Motor neuron (in vitro differentiated cells): ENCODE results near the gene CDK2AP2. TPM values are rescaled to one million over a fixed set of nuclear protein-coding genes. Genes with fewer than 3 reads are reported as not detected.
"Not testable (repeated sequence)": the region's sequence is repeated elsewhere in the genome, so short reads cannot be mapped to it uniquely, and the experiment has no call there.

Experiments used
- ATAC-seq, 8 experiments: fragments of 200-7000 bp; cut with Tn5 transposase; replicated peaks in 6 of 8; 2 replicates each; pipeline ENCODE4 v1.8.0; 2021; ENCODE audit warnings: mild to moderate bottlenecking in 8 of 8, moderate library complexity in 8 of 8
- H3K27ac ChIP-seq, 2 donors: fragments of 250-450 bp; sonication (Bioruptor Pico); 2 replicates each; pipeline ENCODE4 v1.9.0; 2021; ENCODE audit warnings: antibody characterized with exemption in 2 of 2, mild to moderate bottlenecking in 2 of 2, moderate library complexity in 1 of 2
- H3K4me1 ChIP-seq, 2 donors: fragments of 250-450 bp; sonication (Bioruptor Pico); replicated peaks in 1 of 2; 2 replicates each; pipeline ENCODE4 v1.6.1; 2021; ENCODE audit warnings: antibody characterized with exemption in 2 of 2, mild to moderate bottlenecking in 2 of 2, moderate library complexity in 1 of 2
- H3K4me3 ChIP-seq, 5 donors: fragments of 250-450 bp; sonication (Bioruptor Pico); 2 replicates each; pipeline ENCODE4 v1.9.0; 2021; ENCODE audit warnings: antibody characterized with exemption in 5 of 5, mild to moderate bottlenecking in 5 of 5, moderate library complexity in 4 of 5
- WGBS, 10 experiments: fragments of 450-650 bp; shearing (Covaris generic); methylation state at CpG; one replicate each; pipeline ENCODE4 v1.0.0; 2022; 5-methylcytosine and 5-hydroxymethylcytosine counted together
- in situ Hi-C, 9 experiments: fragments of 400-800 bp; cut with MboI; loops; one replicate each; pipeline ENCODE4 v1.15.0; 2021; ENCODE audit warnings: low sequenced_read_pairs in 9 of 9, low pct_unique_long_range_greater_than_20kb in 2 of 9; ENCODE audit not compliant: unreplicated experiment in 9 of 9
- total RNA-seq, 8 experiments: library from RNA; unstranded; fragments of 300-600 nt; gene quantifications; 2 replicates each; pipeline versions ENCODE4 v1.2.3 to v1.2.4, GENCODE V29; 2022

CDK2AP2 gene
- total RNA-seq, 8 experiments from 2014 or later = 13.8 to 39.3 (median 19.8) TPM

GRCh38 chr11:67489885-67490726 is 17.9 kb downstream of the CDK2AP2 start:
- Histone ChIP-seq H3K4me3 (no peak overlapping the region), H3K27ac (no peak overlapping the region), H3K4me1 (no peaks in the 10 kb centered on the region)
- in situ Hi-C loops = loop anchor here in 1 of 9 experiments (25.0 kb wide), 1 partner anchor 103 kb away; the partner anchor contains the start of gene RAD9A
- WGBS, 10 experiments = 67 to 100% (median 96%) methylated on average over 1 to 7 of the region's 23 CpGs; no CpG with 5 or more reads in 4 of the 10 experiments
- peak in 2 of 8 experiments; percentile 1 to 3 for ATAC-seq

- in situ Hi-C loops = loop anchor here in 1 of 9 experiments (25.0 kb wide), 1 partner anchor 102 kb away; the partner anchor contains the start of gene RAD9A
- WGBS, 10 experiments = 20 to 100% (median 95%) methylated on average over 1 to 8 of the region's 25 CpGs; no CpG with 5 or more reads in 5 of the 10 experiments
- H3K4me1 ChIP-seq = peaks cover 0 to 3% of the 10 kb centered on the region in 2 donors
- H3K4me3 ChIP-seq = no peak overlapping the region
- no peak overlapping the region for H3K27ac ChIP-seq
- no peak for ATAC-seq
Measured at GRCh38 chr11:67489203-67489884, 18.6 kb downstream of the CDK2AP2 start.

- in situ Hi-C loops = loop anchor here in 1 of 9 experiments (25.0 kb wide), 1 partner anchor 99 kb away; the partner anchor contains the start of gene RAD9A
- H3K4me1 ChIP-seq = peaks cover 6 to 12% of the 10 kb centered on the region in 2 donors
- H3K27ac ChIP-seq = no peak overlapping the region
- 64 to 100% (median 93%) methylated on average over 2 to 16 of the region's 20 CpGs; no CpG with 5 or more reads in 4 of the 10 experiments for WGBS, 10 experiments
- no peak for ATAC-seq
- no peak overlapping the region for H3K4me3 ChIP-seq
Measured at GRCh38 chr11:67486481-67487195, 21.3 kb downstream of the CDK2AP2 start.

GRCh38 chr11:67485873-67486361 is 22.0 kb downstream of the CDK2AP2 start:
- in situ Hi-C loops = loop anchor here in 1 of 9 experiments (25.0 kb wide), 1 partner anchor 99 kb away; the partner anchor contains the start of gene RAD9A
- H3K27ac ChIP-seq, ATAC-seq, H3K4me3 ChIP-seq: not testable (repeated sequence)
- H3K4me1 ChIP-seq = peaks cover 6 to 12% of the 10 kb centered on the region in 2 donors
- 90 to 100% (median 100%) methylated on average over 1 to 4 of the region's 7 CpGs; no CpG with 5 or more reads in 7 of the 10 experiments for WGBS, 10 experiments

- no peak overlapping the region for H3K27ac ChIP-seq
- in situ Hi-C loops = loop anchor here in 1 of 9 experiments (25.0 kb wide), 1 partner anchor 98 kb away; the partner anchor contains the start of gene RAD9A
- whole genome bisulfite sequencing, 10 experiments = 33 to 87% (median 68%) methylated on average over 1 to 9 of the region's 11 CpGs; no CpG with 5 or more reads in 2 of the 10 experiments
- no peak overlapping the region for H3K4me3 ChIP-seq
- peaks cover 6 to 12% of the 10 kb centered on the region in 2 donors for H3K4me1 ChIP-seq
- ATAC-seq = no peak
Measured at GRCh38 chr11:67484847-67485311, 23.1 kb downstream of the CDK2AP2 start.

- 80 to 100% (median 92%) methylated on average over 1 to 9 of the region's 16 CpGs; no CpG with 5 or more reads in 4 of the 10 experiments for WGBS, 10 experiments
- in situ Hi-C loops = loop anchor here in 1 of 9 experiments (25.0 kb wide), 1 partner anchor 97 kb away; the partner anchor contains the start of gene RAD9A
Measured at GRCh38 chr11:67483831-67484665, 23.9 kb downstream of the CDK2AP2 start.

GRCh38 chr11:67482827-67483798 is 24.8 kb downstream of the CDK2AP2 start, which contains the start of gene AIP:
Gene AIP, plus strand, starts transcription at chr11:67483026. Its CDS starts 133 bp downstream, at chr11:67483159.
- H3K4me1 ChIP-seq = peaks cover 6 to 12% of the 10 kb centered on the region in 2 donors
- H3K4me3 ChIP-seq = peak within 1 kb of the TSS; percentile 44 to 65 (median 54)
- 0 to 40% (median 8%) methylated on average over 1 to 15 of the region's 60 CpGs; no CpG with 5 or more reads in 2 of the 10 experiments for WGBS, 10 experiments
- H3K27ac ChIP-seq = peak within 1 kb of the TSS; percentile 94
- in situ Hi-C loops = loop anchor here in 1 of 9 experiments (25.0 kb wide), 1 partner anchor 96 kb away; the partner anchor contains the start of gene RAD9A
- peak; percentile 90 to 98 (median 92) for ATAC-seq

More at GRCh38 chr11:67483831-67484665, 23.9 kb downstream of the CDK2AP2 start:
- no peak for ATAC-seq
- Histone ChIP-seq H3K27ac (peak overlapping the region in 1 of 2 donors; percentile 94), H3K4me1 (peaks cover 6 to 12% of the 10 kb centered on the region in 2 donors), H3K4me3 (peak overlapping the region; percentile 44 to 65 (median 54))

- in situ Hi-C loops = loop anchor here in 1 of 9 experiments (25.0 kb wide), 1 partner anchor 95 kb away; the partner anchor contains the start of gene RAD9A
- ATAC-seq = peak in 3 of 8 experiments; percentile 13 to 26 (median 19)
Measured at GRCh38 chr11:67482275-67482826, 25.6 kb downstream of the CDK2AP2 start.

GRCh38 chr11:67477344-67478050 is 30.5 kb downstream of the CDK2AP2 start:
- in situ Hi-C loops = loop anchor here in 1 of 9 experiments (25.0 kb wide), 1 partner anchor 90 kb away; the partner anchor contains the start of gene RAD9A
- WGBS, 10 experiments = 56 to 100% (median 90%) methylated on average over 1 to 5 of the region's 16 CpGs
- not testable (repeated sequence) for ATAC-seq, H3K4me3 ChIP-seq, H3K4me1 ChIP-seq, H3K27ac ChIP-seq

More at GRCh38 chr11:67482275-67482826, 25.6 kb downstream of the CDK2AP2 start:
- Histone ChIP-seq H3K4me3 (peak overlapping the region; percentile 44 to 65 (median 54)), H3K27ac (no peak overlapping the region), H3K4me1 (peaks cover 6 to 12% of the 10 kb centered on the region in 2 donors)
- WGBS, 10 experiments = 11 to 75% (median 44%) methylated on average over 5 to 18 of the region's 19 CpGs
